Karpas-422 (cell line): ENCODE results near the gene NEB. TPM values are rescaled to one million over a fixed set of nuclear protein-coding genes. Genes with fewer than 3 reads are reported as not detected.

ENCODE experiments used
- DNase-seq: peaks from one replicate; pipeline ENCODE4 v3.0.0-alpha.2; 2015
- H2AFZ ChIP-seq: fragments of 200-600 bp; sonication (generic); 2 replicates; pipeline ENCODE4 v1.6.1; 2014; ENCODE audit warnings: antibody characterized with exemption, low read length, mixed read lengths
- H3K27ac ChIP-seq: fragments of 200-600 bp; sonication (generic); 2 replicates; pipeline ENCODE4 v1.5.1; 2014; ENCODE audit warnings: mild to moderate bottlenecking, low read length, moderate library complexity
- H3K27me3 ChIP-seq: fragments of 200-600 bp; sonication (generic); 2 replicates; pipeline ENCODE4 v1.6.1; 2014; ENCODE audit warnings: low read length, mixed read lengths
- H3K36me3 ChIP-seq: fragments of 200-600 bp; sonication (generic); 2 replicates; pipeline ENCODE4 v1.6.1; 2014; ENCODE audit warnings: low read length, mixed read lengths; ENCODE audit not compliant: insufficient read depth
- H3K4me1 ChIP-seq: fragments of 200-600 bp; sonication (generic); 2 replicates; pipeline ENCODE4 v1.6.1; 2014; ENCODE audit warnings: mild to moderate bottlenecking, low read length, mixed read lengths
- H3K4me2 ChIP-seq: fragments of 200-600 bp; sonication (generic); 2 replicates; pipeline ENCODE4 v1.6.1; 2014; ENCODE audit warnings: low read length, low read depth, mild to moderate bottlenecking; ENCODE audit not compliant: poor library complexity, severe bottlenecking
- H3K4me3 ChIP-seq: fragments of 200-600 bp; sonication (generic); 2 replicates; pipeline ENCODE4 v1.5.1; 2014; ENCODE audit warnings: mild to moderate bottlenecking, antibody characterized with exemption, low read length, mixed read lengths
- H3K79me2 ChIP-seq: fragments of 200-600 bp; sonication (generic); 2 replicates; pipeline ENCODE4 v1.6.1; 2014; ENCODE audit warnings: mild to moderate bottlenecking, low read length, mixed read lengths
- H3K9ac ChIP-seq: fragments of 200-600 bp; sonication (generic); 2 replicates; pipeline ENCODE4 v1.6.0; 2014; ENCODE audit warnings: low read length
- H3K9me2 ChIP-seq: fragments of 200-600 bp; sonication (generic), shearing (Covaris generic); replicated peaks from 2 replicates; pipeline ENCODE4 v1.6.0; 2014; ENCODE audit warnings: mild to moderate bottlenecking, low read length, moderate library complexity; ENCODE audit not compliant: insufficient read depth
- H3K9me3 ChIP-seq: fragments of 300-700, 200-600 bp; sonication (generic); 2 replicates; pipeline ENCODE4 v1.6.1; 2014; ENCODE audit warnings: low read length, mixed read lengths
- H4K20me1 ChIP-seq: fragments of 200-600 bp; sonication (generic); 2 replicates; pipeline ENCODE4 v1.6.1; 2014; ENCODE audit warnings: mild to moderate bottlenecking, antibody characterized with exemption, low read length, low read depth; ENCODE audit not compliant: insufficient read depth
- total RNA-seq: library from RNA; depleted of rRNA; stranded (reverse); fragments of >200 nt; shearing (Covaris generic); gene quantifications from 2 replicates; pipeline ENCODE4 v1.2.3, GENCODE V29; 2014; ENCODE audit warnings: low replicate concordance

Gene NEB
- total RNA-seq, 1 experiment from 2014 or later: 1.4 TPM

GRCh38 chr2:151508519-151508918 is 225.8 kb downstream of the NEB start:
- no peak for DNase-seq
- Histone ChIP-seq H3K4me1 (no peaks in the 10 kb centered on the region), H3K27ac (no peak overlapping the region), H4K20me1 (no peaks in the 10 kb centered on the region), H3K36me3 (no peaks in the 10 kb centered on the region; the same call in 1 of the 2 replicates), H3K4me2 (no peak overlapping the region), H3K27me3 (no peaks in the 10 kb centered on the region), H3K9me2 (no peaks in the 10 kb centered on the region), H3K4me3 (no peak overlapping the region), H3K79me2 (no peaks in the 10 kb centered on the region), H3K9ac (no peak overlapping the region), H3K9me3 (no peaks in the 10 kb centered on the region), H2AFZ (no peak overlapping the region)

- Histone ChIP-seq H4K20me1 (no peaks in the 10 kb centered on the region), H3K9ac (no peak overlapping the region), H3K4me3 (no peak overlapping the region), H3K9me3 (no peaks in the 10 kb centered on the region), H3K79me2 (no peaks in the 10 kb centered on the region), H3K4me1 (no peaks in the 10 kb centered on the region), H3K4me2 (no peak overlapping the region), H3K27ac (no peak overlapping the region), H3K9me2 (no peaks in the 10 kb centered on the region), H2AFZ (no peak overlapping the region), H3K36me3 (no peaks in the 10 kb centered on the region; the same call in 1 of the 2 replicates), H3K27me3 (no peaks in the 10 kb centered on the region)
- no peak for DNase-seq
These were observed 228.1 kb downstream of the NEB start for GRCh38 chr2:151506170-151506569.

- no peaks in the 10 kb centered on the region for H3K79me2 ChIP-seq
- no peak overlapping the region for H3K4me3 ChIP-seq
- no peaks in the 10 kb centered on the region for H3K9me3 ChIP-seq
- peaks cover 3% of the 10 kb centered on the region; the same call in 1 of the 2 replicates for H3K36me3 ChIP-seq
- no peaks in the 10 kb centered on the region for H3K4me1 ChIP-seq
- no peak overlapping the region for H3K27ac ChIP-seq
- no peaks in the 10 kb centered on the region for H3K9me2 ChIP-seq
- H3K27me3 ChIP-seq: no peaks in the 10 kb centered on the region
- no peaks in the 10 kb centered on the region for H4K20me1 ChIP-seq
- no peak overlapping the region for H2AFZ ChIP-seq
- no peak overlapping the region for H3K4me2 ChIP-seq
- no peak overlapping the region for H3K9ac ChIP-seq
- no peak for DNase-seq
These were observed 236.1 kb downstream of the NEB start for GRCh38 chr2:151498178-151498577.

- peaks cover 15% of the 10 kb centered on the region; the same call in 1 of the 2 replicates for H3K36me3 ChIP-seq
- no peak overlapping the region for H3K27ac ChIP-seq
- no peak overlapping the region for H3K4me3 ChIP-seq
- H2AFZ ChIP-seq: no peak overlapping the region
- no peaks in the 10 kb centered on the region for H3K79me2 ChIP-seq
- H4K20me1 ChIP-seq: no peaks in the 10 kb centered on the region
- no peak for DNase-seq
- H3K4me2 ChIP-seq: no peak overlapping the region
- H3K9me2 ChIP-seq: no peaks in the 10 kb centered on the region
- no peaks in the 10 kb centered on the region for H3K4me1 ChIP-seq
- no peaks in the 10 kb centered on the region for H3K9me3 ChIP-seq
- H3K9ac ChIP-seq: no peak overlapping the region
- H3K27me3 ChIP-seq: no peaks in the 10 kb centered on the region
These were observed 242.8 kb downstream of the NEB start for GRCh38 chr2:151491496-151491895.

- H3K4me2 ChIP-seq: no peak overlapping the region
- no peak overlapping the region for H3K9ac ChIP-seq
- 0 out of 2 replicates have a peak, but pooled peaks cover 3% of the 10 kb centered on the region for H3K79me2 ChIP-seq
- H3K27me3 ChIP-seq: no peaks in the 10 kb centered on the region
- H3K9me2 ChIP-seq: no peaks in the 10 kb centered on the region
- no peaks in the 10 kb centered on the region for H4K20me1 ChIP-seq
- H3K36me3 ChIP-seq: peaks cover 27% of the 10 kb centered on the region
- no peak for DNase-seq
- no peak overlapping the region for H2AFZ ChIP-seq
- H3K9me3 ChIP-seq: no peaks in the 10 kb centered on the region
- no peak overlapping the region for H3K27ac ChIP-seq
- H3K4me1 ChIP-seq: peaks cover 10% of the 10 kb centered on the region
- H3K4me3 ChIP-seq: no peak overlapping the region
These were observed 244.0 kb downstream of the NEB start for GRCh38 chr2:151490276-151490675.

DNA sequence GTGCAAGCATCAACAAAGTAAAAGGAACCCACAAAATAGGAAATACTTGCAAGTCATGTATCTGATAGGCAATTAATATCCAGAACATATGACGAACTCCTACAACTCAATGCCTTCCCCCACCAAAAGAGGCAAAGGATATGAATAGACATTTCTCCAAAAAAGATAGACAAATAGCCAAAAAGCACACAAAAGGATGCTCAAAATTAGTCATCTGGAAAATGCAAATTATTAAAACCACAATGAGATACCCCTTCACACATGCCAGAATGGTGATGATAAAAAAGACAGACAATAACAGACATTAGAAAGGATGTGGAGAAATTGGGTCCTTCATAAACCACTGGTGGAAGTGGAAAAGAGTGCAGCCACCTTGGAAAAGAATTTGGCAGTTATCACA is 248.2 kb downstream of the NEB start:
- no peak overlapping the region for H3K4me3 ChIP-seq
- H3K9ac ChIP-seq: no peak overlapping the region
- H2AFZ ChIP-seq: no peak overlapping the region
- H3K9me2 ChIP-seq: no peaks in the 10 kb centered on the region
- H3K27me3 ChIP-seq: no peaks in the 10 kb centered on the region
- H3K79me2 ChIP-seq: peaks cover 6% of the 10 kb centered on the region; the same call in 1 of the 2 replicates
- no peaks in the 10 kb centered on the region for H4K20me1 ChIP-seq
- no peak for DNase-seq
- no peak overlapping the region for H3K27ac ChIP-seq
- H3K4me1 ChIP-seq: peaks cover 20% of the 10 kb centered on the region
- H3K36me3 ChIP-seq: peaks cover 55% of the 10 kb centered on the region
- no peak overlapping the region for H3K4me2 ChIP-seq
- H3K9me3 ChIP-seq: no peaks in the 10 kb centered on the region

GRCh38 chr2:151484100-151484499 is 250.2 kb downstream of the NEB start:
- H3K9ac ChIP-seq: no peak overlapping the region
- peaks cover 16% of the 10 kb centered on the region for H3K79me2 ChIP-seq
- H2AFZ ChIP-seq: no peak overlapping the region
- no peaks in the 10 kb centered on the region for H3K27me3 ChIP-seq
- H3K4me1 ChIP-seq: peaks cover 20% of the 10 kb centered on the region
- H3K4me3 ChIP-seq: no peak overlapping the region
- no peak overlapping the region for H3K4me2 ChIP-seq
- H3K36me3 ChIP-seq: peaks cover 69% of the 10 kb centered on the region
- no peaks in the 10 kb centered on the region for H4K20me1 ChIP-seq
- H3K9me2 ChIP-seq: no peaks in the 10 kb centered on the region
- no peaks in the 10 kb centered on the region for H3K9me3 ChIP-seq
- H3K27ac ChIP-seq: no peak overlapping the region
- DNase-seq: no peak

GRCh38 chr2:151483546-151483945 is 250.7 kb downstream of the NEB start:
- H3K9me3 ChIP-seq: no peaks in the 10 kb centered on the region
- H3K27me3 ChIP-seq: no peaks in the 10 kb centered on the region
- peaks cover 20% of the 10 kb centered on the region for H3K4me1 ChIP-seq
- no peak overlapping the region for H3K27ac ChIP-seq
- no peaks in the 10 kb centered on the region for H4K20me1 ChIP-seq
- peaks cover 22% of the 10 kb centered on the region for H3K79me2 ChIP-seq
- peaks cover 69% of the 10 kb centered on the region for H3K36me3 ChIP-seq
- no peaks in the 10 kb centered on the region for H3K9me2 ChIP-seq
- H3K4me2 ChIP-seq: no peak overlapping the region
- DNase-seq: no peak
- H3K9ac ChIP-seq: no peak overlapping the region
- no peak overlapping the region for H3K4me3 ChIP-seq
- no peak overlapping the region for H2AFZ ChIP-seq
